GM18868 (cell line): ENCODE measurements around the gene SLC2A8.

Source experiments
- ATAC-seq: cut with Tn5 transposase; IDR thresholded peaks from one replicate; pipeline ENCODE4 v1.9.1; 2021; ENCODE audit warnings: mild to moderate bottlenecking, moderate library complexity; ENCODE audit not compliant: unreplicated experiment

SLC2A8 gene

GRCh38 chr9:127398715-127399400 is 1.9 kb downstream of the SLC2A8 start:
- no peak for ATAC-seq

DNA sequence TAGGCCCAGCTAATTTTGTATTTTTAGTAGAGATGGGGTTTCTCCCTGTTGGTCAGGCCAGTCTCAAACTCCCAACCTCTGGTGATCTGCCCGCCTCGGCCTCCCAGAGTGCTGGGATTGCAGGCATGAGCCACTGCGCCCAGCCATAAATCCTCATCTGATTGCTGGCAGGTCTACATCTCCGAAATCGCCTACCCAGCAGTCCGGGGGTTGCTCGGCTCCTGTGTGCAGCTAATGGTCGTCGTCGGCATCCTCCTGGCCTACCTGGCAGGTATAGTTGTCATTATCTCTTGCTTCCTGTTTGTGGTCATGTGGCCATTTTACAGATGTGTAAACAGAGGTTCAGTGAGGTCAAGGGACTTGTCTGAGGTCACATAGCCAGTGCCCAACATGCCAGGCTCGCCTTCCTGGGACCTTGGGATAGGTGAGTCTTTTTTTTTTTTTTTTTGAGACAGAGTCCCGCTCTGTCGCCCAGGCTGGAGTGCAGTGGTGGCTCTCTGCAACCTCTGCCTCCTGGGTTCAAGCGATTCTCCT is 2.8 kb downstream of the SLC2A8 start:
- ATAC-seq, result no peak

- no peak for ATAC-seq
Observed at GRCh38 chr9:127402401-127403090, 5.6 kb downstream of the SLC2A8 start.

GRCh38 chr9:127403507-127404192 is 6.7 kb downstream of the SLC2A8 start:
- ATAC-seq, result no peak

GRCh38 chr9:127404631-127405030 is 7.7 kb downstream of the SLC2A8 start:
- ATAC-seq, result no peak

DNA sequence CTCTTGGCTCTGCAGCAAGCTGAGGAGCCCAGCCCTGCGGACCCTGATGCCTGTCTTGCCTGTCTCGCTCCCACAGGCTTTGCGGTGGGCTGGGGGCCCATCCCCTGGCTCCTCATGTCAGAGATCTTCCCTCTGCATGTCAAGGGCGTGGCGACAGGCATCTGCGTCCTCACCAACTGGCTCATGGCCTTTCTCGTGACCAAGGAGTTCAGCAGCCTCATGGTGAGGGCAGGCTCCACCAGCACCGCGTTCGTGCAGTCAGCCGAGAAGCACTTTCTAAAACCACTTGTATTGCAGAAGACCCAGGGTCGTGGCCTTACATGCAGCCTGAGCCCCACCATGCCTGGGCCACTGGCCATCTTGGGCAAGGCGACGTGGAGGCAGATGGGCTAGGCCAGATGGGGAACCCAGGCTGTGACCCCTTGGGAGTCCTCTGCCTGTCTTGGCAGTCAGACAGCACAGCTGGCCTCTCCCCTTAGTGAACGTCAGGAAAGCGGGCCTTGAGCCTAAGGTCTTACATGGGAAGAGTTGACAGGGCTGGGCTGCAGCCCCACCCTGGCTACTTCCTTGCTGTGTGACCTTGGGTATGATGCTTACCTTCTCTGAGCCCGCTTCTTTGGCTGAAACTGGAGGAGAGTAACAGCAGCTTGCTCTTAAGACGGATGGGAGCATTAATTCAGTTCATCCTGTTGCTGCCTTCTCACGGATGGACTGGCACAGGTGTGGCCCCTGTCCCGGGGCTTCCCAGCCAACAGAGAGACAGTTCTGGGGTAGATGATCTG is 8.6 kb downstream of the SLC2A8 start:
- no peak for ATAC-seq

GRCh38 chr9:127406799-127407491 is 10.0 kb downstream of the SLC2A8 start:
- no peak for ATAC-seq

- ATAC-seq, result no peak
Observed at GRCh38 chr9:127407492-127407843, 10.5 kb downstream of the SLC2A8 start.

DNA sequence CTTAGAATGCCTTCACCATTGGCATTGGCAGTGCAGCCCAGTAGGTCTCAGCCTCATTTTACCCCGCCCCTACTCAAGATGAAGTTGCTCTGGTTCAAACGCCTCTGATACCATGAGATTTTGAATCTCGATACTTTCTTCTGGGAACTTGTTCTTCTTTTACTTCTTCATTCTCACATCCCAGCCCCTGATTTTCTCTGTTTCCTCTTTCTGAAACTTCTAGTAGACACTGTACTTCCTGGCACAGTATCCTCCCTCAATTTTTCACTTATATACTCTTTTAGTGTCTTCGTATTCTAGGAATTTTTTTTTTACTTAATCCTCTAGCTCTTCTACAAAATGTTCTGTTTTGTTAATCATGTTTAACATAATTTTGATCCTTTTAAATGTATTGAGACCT is 14.2 kb downstream of the SLC2A8 start:
- no peak for ATAC-seq

GRCh38 chr9:127415141-127415540 is 18.2 kb downstream of the SLC2A8 start:
- no peak for ATAC-seq

GRCh38 chr9:127415657-127416056 is 18.7 kb downstream of the SLC2A8 start:
- no peak for ATAC-seq

GRCh38 chr9:127417131-127418036 is 20.4 kb downstream of the SLC2A8 start:
- ATAC-seq, result no peak

DNA sequence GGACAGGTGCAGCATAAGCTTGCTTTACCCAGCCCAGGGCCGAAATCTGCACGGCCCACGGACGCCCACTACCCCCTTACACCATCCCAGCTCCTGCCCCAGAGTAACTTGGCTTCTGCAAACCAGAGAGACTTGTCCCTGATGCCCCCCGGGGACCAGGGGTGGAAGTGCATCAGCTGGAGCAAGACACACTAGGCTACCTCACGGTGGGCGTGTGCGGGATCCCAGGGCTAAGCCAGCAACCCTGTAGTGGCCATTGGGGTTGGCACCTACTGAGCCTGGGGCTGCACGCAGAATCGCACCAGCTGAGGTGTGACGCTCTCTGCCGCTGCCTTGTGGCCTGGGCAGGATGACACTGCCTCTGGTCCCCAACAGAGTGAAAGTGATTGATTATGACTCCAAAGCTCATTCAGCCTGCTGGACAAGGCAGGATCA is 21.1 kb downstream of the SLC2A8 start:
- no peak for ATAC-seq

- ATAC-seq, result no peak
Observed at GRCh38 chr9:127419348-127419747, 22.4 kb downstream of the SLC2A8 start.

- no peak for ATAC-seq
Observed at GRCh38 chr9:127421057-127421456, 24.1 kb downstream of the SLC2A8 start.

GRCh38 chr9:127422133-127422782 is 25.3 kb downstream of the SLC2A8 start:
- ATAC-seq, result no peak

- ATAC-seq, result no peak
Observed at GRCh38 chr9:127422787-127423186, 25.8 kb downstream of the SLC2A8 start.

GRCh38 chr9:127423476-127423933 is 26.5 kb downstream of the SLC2A8 start:
- ATAC-seq, result no peak
